ENCODE measurements around the gene ACADS.

- no peak for TF ChIP-seq CTCF (IDR thresholded peaks at IDR 0.05; ENCODE audit: low read depth, low read length)
- no peak for TF ChIP-seq EZH2phosphoT487 (IDR thresholded peaks at IDR 0.05; ENCODE audit: low read depth)
Measured at GRCh38 chr12:120740871-120741270, 15.2 kb downstream of the ACADS start.
